Stimulated activated CD4-positive, alpha-beta T cell treated with anti-CD3 and anti-CD28 coated beads, Interleukin-4, amount 100 ng/mL, for 4 hours (primary cell): ENCODE measurements around the gene MAGEB6B.
"Not testable (repeated sequence)": the region's sequence is repeated elsewhere in the genome, so short reads cannot be mapped to it uniquely, and the experiment has no call there.

ENCODE experiments used
- DNase-seq, 2 experiments: peaks; one replicate each; pipeline ENCODE4 v3.0.0-alpha.2; 2020

Gene MAGEB6B

GRCh38 chrX:26160301-26160700 is at the start of gene MAGEB6B:
Gene MAGEB6B, plus strand, starts transcription at chrX:26160601. Its CDS starts 0 bp downstream, at chrX:26160601.
- no peak for DNase-seq

- no peak for DNase-seq
Observed at GRCh38 chrX:26138274-26138673, 22.1 kb upstream of the MAGEB6B start, which contains the start of gene MAGEB18. Gene MAGEB18, plus strand, starts transcription at chrX:26138343. Its CDS starts 643 bp downstream, at chrX:26138986.

- DNase-seq, result no peak
Observed at GRCh38 chrX:26146024-26146423, 14.4 kb upstream of the MAGEB6B start.

- DNase-seq, result no peak
Observed at GRCh38 chrX:26192204-26192603, 31.8 kb downstream of the MAGEB6B start, which contains the start of gene MAGEB6. Gene MAGEB6, plus strand, starts transcription at chrX:26192440. Its CDS starts 1,407 bp downstream, at chrX:26193847.

GRCh38 chrX:26203561-26203960 is 43.2 kb downstream of the MAGEB6B start:
- DNase-seq, result no peak

GRCh38 chrX:26204717-26205116 is 44.3 kb downstream of the MAGEB6B start:
- DNase-seq, result not testable (repeated sequence)

- no peak for DNase-seq
Observed at GRCh38 chrX:26208012-26208411, 47.6 kb downstream of the MAGEB6B start.
